Gastrocnemius medialis (tissue), 4 donors: Measurements from ENCODE around the gene ROR2.

ENCODE experiments used
- CTCF ChIP-seq, 5 experiments: fragments of 450-650 bp in 3 of 5; fragments of 200-600 bp in 2 of 5; sonication (generic) in 2 of 5; IDR thresholded peaks in 4 of 5; conservative IDR thresholded peaks in 1 of 5; 1 replicate in 4 of 5; 2 replicates in 1 of 5; pipeline ENCODE4 v1.5.1; 2016 to 2019; ENCODE audit warnings: antibody characterized with exemption in 5 of 5, mild to moderate bottlenecking in 3 of 5, moderate library complexity in 3 of 5
- POLR2A ChIP-seq, 2 donors: fragments of 450-650 bp; IDR thresholded peaks; one replicate each; pipeline ENCODE4 v1.6.1; 2017; ENCODE audit warnings: antibody characterized with exemption in 2 of 2, mild to moderate bottlenecking in 2 of 2, moderate library complexity in 2 of 2

DNA sequence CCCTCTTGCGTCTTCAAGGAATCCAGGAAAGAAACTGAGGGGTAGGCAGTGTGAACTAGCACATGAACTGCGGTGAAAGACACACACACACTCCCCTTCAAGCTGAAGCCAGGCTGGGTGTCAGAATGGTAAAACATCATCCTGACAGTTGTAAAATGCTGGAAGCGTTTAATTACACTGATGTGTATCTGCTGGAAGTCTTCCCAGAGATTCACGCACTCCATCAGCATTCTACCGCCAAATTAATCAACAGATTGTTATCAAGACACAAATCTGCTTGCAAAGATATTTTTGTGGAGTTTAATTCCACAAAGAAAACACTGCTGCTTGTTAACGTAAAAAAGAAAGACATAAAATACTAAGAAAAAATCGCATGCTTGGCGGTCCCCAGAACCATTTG lies 285.4 kb downstream of the ROR2 start:
- TF ChIP-seq POLR2A (IDR thresholded peaks at IDR 0.05) = no peak
- no peak for TF ChIP-seq CTCF (IDR thresholded peaks at IDR 0.05 in 4 of 5, conservative IDR thresholded peaks at IDR 0.05 in 1 of 5)
